ENCODE data around the gene DTL. TPM values are rescaled to one million over a fixed set of nuclear protein-coding genes. Genes with fewer than 3 reads are reported as not detected.

The DTL gene, protein sequence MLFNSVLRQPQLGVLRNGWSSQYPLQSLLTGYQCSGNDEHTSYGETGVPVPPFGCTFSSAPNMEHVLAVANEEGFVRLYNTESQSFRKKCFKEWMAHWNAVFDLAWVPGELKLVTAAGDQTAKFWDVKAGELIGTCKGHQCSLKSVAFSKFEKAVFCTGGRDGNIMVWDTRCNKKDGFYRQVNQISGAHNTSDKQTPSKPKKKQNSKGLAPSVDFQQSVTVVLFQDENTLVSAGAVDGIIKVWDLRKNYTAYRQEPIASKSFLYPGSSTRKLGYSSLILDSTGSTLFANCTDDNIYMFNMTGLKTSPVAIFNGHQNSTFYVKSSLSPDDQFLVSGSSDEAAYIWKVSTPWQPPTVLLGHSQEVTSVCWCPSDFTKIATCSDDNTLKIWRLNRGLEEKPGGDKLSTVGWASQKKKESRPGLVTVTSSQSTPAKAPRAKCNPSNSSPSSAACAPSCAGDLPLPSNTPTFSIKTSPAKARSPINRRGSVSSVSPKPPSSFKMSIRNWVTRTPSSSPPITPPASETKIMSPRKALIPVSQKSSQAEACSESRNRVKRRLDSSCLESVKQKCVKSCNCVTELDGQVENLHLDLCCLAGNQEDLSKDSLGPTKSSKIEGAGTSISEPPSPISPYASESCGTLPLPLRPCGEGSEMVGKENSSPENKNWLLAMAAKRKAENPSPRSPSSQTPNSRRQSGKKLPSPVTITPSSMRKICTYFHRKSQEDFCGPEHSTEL
- total RNA-seq: 10.1 and 21.9 TPM in 2 replicates

DNA sequence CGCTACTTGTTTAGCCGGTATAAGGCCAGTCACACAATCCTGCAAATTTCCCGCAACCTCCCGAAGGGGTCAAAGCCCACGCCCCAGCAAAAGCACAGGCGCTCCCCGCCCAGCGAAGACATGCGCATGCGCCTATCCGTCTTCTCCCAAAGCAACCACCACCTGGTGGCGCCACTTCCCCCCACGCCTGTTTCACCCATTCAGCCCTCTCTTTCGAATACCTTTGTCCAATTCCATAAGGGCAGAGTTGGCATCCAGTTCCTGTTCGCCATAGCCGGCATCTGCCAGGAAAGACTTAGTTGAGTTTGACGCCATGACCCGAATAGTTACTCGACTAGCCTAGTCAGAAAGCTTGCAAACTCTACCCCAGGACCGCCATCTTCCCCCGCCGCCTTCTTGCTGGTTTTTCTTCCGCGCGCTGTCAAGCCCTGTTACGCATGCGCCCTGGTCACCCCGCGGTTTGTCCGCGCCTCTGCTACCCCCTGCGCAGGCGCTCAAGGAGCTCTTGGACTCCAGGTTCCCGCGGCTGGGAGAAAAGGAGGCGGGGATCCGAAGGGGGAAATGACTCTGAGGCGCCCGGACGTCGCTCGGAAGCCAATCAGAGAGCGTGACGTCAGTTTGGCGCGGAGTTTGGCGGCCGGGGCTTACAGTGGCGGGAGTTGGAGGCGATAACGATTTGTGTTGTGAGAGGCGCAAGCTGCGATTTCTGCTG is at the start of gene DTL, which contains the start of gene INTS7:
Gene DTL, plus strand, starts transcription at position 626 of the 712 bp plus-strand sequence. CDS start 143 bp downstream, outside the sequence.
Gene INTS7, minus strand, starts transcription at position 435 of the 712 bp plus-strand sequence. Its CDS starts 120 bp downstream, at position 315.

Other genes with a start within 250 kb of the DTL start
- 30.2 and 71.7 TPM in 2 replicates for gene LPGAT1, start 205.0 kb upstream of the DTL start, total RNA-seq
- gene INTS7, start 191 bp upstream of the DTL start, total RNA-seq: 14.6 and 18.5 TPM in 2 replicates
- gene PPP2R5A, start 249.7 kb downstream of the DTL start, total RNA-seq: 26.0 and 52.7 TPM in 2 replicates

Measured in epithelial cell of umbilical artery (primary cell).